HL-60 (cell line): ENCODE data around the gene RSPO1.

ENCODE experiments used
- CTCF ChIP-seq: IDR thresholded peaks from one replicate; pipeline ENCODE4 v1.5.1; 2011; ENCODE audit warnings: low read length, control low read depth, inconsistent platforms; ENCODE audit not compliant: insufficient read depth
- POLR2AphosphoS5 ChIP-seq: IDR thresholded peaks from 2 replicates; pipeline ENCODE4 v1.6.1; 2012; ENCODE audit warnings: low read depth

GRCh38 chr1:37616330-37616729 is 18.4 kb downstream of the RSPO1 start:
- TF ChIP-seq CTCF (no peak), POLR2AphosphoS5 (no peak)
